ENCODE results near the gene SAMD9.
"Not testable (repeated sequence)": the region's sequence is repeated elsewhere in the genome, so short reads cannot be mapped to it uniquely, and the experiment has no call there.

Gene SAMD9

GRCh38 chr7:93117852-93118530, at the start of gene SAMD9:
SAMD9 (minus strand) TSS chr7:93117979; CDS start chr7:93106097, 11,882 bp downstream.
- no peak for DNase-seq

GRCh38 chr7:93165447-93165846, 47.7 kb upstream of the SAMD9 start:
- no peak for DNase-seq

- no peak for DNase-seq
These were observed 47.0 kb upstream of the SAMD9 start for GRCh38 chr7:93164766-93165165.

GRCh38 chr7:93161181-93161762, 43.5 kb upstream of the SAMD9 start:
- no peak for DNase-seq

GRCh38 chr7:93160410-93160809, 42.6 kb upstream of the SAMD9 start:
- DNase-seq: no peak

GRCh38 chr7:93159490-93159889, 41.7 kb upstream of the SAMD9 start:
- DNase-seq: no peak

GRCh38 chr7:93156884-93157283, 39.1 kb upstream of the SAMD9 start:
- no peak for DNase-seq

GRCh38 chr7:93150200-93150835, 32.5 kb upstream of the SAMD9 start:
- DNase-seq: no peak

- DNase-seq: no peak
These were observed 30.9 kb upstream of the SAMD9 start for GRCh38 chr7:93148727-93149126.

- DNase-seq: no peak
These were observed 30.4 kb upstream of the SAMD9 start, which contains the start of gene SAMD9L for GRCh38 chr7:93148144-93148543. SAMD9L (minus strand) TSS chr7:93148385; CDS start chr7:93135971, 12,414 bp downstream.

- DNase-seq: no peak
These were observed 29.6 kb upstream of the SAMD9 start for GRCh38 chr7:93147363-93147762.

- no peak for DNase-seq
These were observed 28.8 kb upstream of the SAMD9 start for GRCh38 chr7:93146472-93147141.

- DNase-seq: no peak
These were observed 28.3 kb upstream of the SAMD9 start for GRCh38 chr7:93146036-93146435.

- DNase-seq: no peak
These were observed 27.6 kb upstream of the SAMD9 start for GRCh38 chr7:93145354-93145753.

- DNase-seq: no peak
These were observed 24.3 kb upstream of the SAMD9 start for GRCh38 chr7:93142127-93142526.

- no peak for DNase-seq
These were observed 22.9 kb upstream of the SAMD9 start for GRCh38 chr7:93140582-93141191.

- no peak for DNase-seq
These were observed 20.8 kb upstream of the SAMD9 start for GRCh38 chr7:93138576-93138975.

- no peak for DNase-seq
These were observed 15.2 kb upstream of the SAMD9 start for GRCh38 chr7:93133005-93133404.

- DNase-seq: no peak
These were observed 14.4 kb upstream of the SAMD9 start for GRCh38 chr7:93132216-93132615.

GRCh38 chr7:93126954-93127353, 9.2 kb upstream of the SAMD9 start:
- not testable (repeated sequence) for DNase-seq

- not testable (repeated sequence) for DNase-seq
These were observed 5.8 kb upstream of the SAMD9 start for GRCh38 chr7:93123532-93123931.

GRCh38 chr7:93120592-93121549, 3.1 kb upstream of the SAMD9 start:
- DNase-seq: no peak
